GM10248 (cell line): ENCODE measurements around the gene NOTO.

Experiments
- CTCF ChIA-PET: fragments of 300-600 bp; sonication (Branson Sonifier 250); formaldehyde crosslinking; extraction: SDS; loops from one replicate; lab custom pipeline; 2021; ENCODE audit warnings: antibody characterized with exemption; lab: Yijun Ruan, JAX
- POLR2A ChIA-PET: fragments of 350-650 bp; sonication (Branson Sonifier 250); formaldehyde crosslinking; extraction: SDS; loops from one replicate; lab custom pipeline; 2020; ENCODE audit warnings: antibody characterized with exemption; lab: Yijun Ruan, JAX
- DNase-seq: peaks from one replicate; pipeline ENCODE4 v3.0.0; 2012; ENCODE audit errors: extremely low spot score
- CTCF ChIP-seq: IDR thresholded peaks from 2 replicates; pipeline ENCODE4 v1.5.1; 2012; ENCODE audit warnings: mild to moderate bottlenecking, low read depth; ENCODE audit errors: extremely low read depth, missing control alignments, control extremely low read depth

Gene NOTO

GRCh38 chr2:73203055-73203681 is 794 bp downstream of the NOTO start:
- CTCF ChIA-PET, result interaction anchor here (1.0 kb wide), 1 partner anchor 9 kb away, joined by 4 read pairs; no protein-coding TSS in a partner anchor
- DNase-seq, result no peak
- POLR2A ChIA-PET, result no interaction called here
- TF ChIP-seq CTCF, result no peak

- CTCF ChIA-PET, result interaction anchor here (1.2 kb wide), 1 partner anchor 29 kb away, joined by 5 read pairs; no protein-coding TSS in a partner anchor
- POLR2A ChIA-PET, result no interaction called here
- no peak for DNase-seq
- TF ChIP-seq CTCF, result no peak
Observed at GRCh38 chr2:73205611-73206010, 3.2 kb downstream of the NOTO start.

GRCh38 chr2:73208258-73208657 is 5.9 kb downstream of the NOTO start:
- ChIA-PET POLR2A (no interaction called here), CTCF (interaction anchor here (1.1 to 7.6 kb wide), 4 partner anchors 17 to 123 kb away, joined by 3 to 82 read pairs (median 5); no protein-coding TSS in a partner anchor)
- TF ChIP-seq CTCF, result no peak
- no peak for DNase-seq

GRCh38 chr2:73210019-73210418 is 7.6 kb downstream of the NOTO start:
- ChIA-PET POLR2A (interaction anchor here (0.8 kb wide), 1 partner anchor 23 kb away, joined by 3 read pairs; the partner anchor contains the start of gene PRADC1), CTCF (interaction anchor here (0.9 to 7.6 kb wide), 8 partner anchors 9 to 322 kb away, joined by 3 to 89 read pairs (median 4); partner anchors contain the start of genes CCT7, PRADC1 and SFXN5)
- DNase-seq, result no peak
- no peak for TF ChIP-seq CTCF

- DNase-seq, result no peak
- no peak for TF ChIP-seq CTCF
- ChIA-PET POLR2A (interaction anchor here (0.5 to 0.8 kb wide), 2 partner anchors 23 to 31 kb away, joined by 3 to 4 read pairs; partner anchors contain the start of gene PRADC1), CTCF (interaction anchor here (0.9 to 7.6 kb wide), 7 partner anchors 10 to 323 kb away, joined by 3 to 89 read pairs (median 4); partner anchors contain the start of genes CCT7, PRADC1 and SFXN5)
Observed at GRCh38 chr2:73210696-73211095, 8.3 kb downstream of the NOTO start.

- no peak for DNase-seq
- ChIA-PET POLR2A (interaction anchor here (1.1 kb wide), 1 partner anchor 22 kb away, joined by 5 read pairs; the partner anchor contains the start of gene CCT7), CTCF (interaction anchor here (0.7 to 7.6 kb wide), 44 partner anchors 8 to 382 kb away, joined by 3 to 89 read pairs (median 5); partner anchors contain the start of genes CCT7, NOTO, PRADC1 and SFXN5)
- TF ChIP-seq CTCF, result no peak
Observed at GRCh38 chr2:73212098-73212447, 9.7 kb downstream of the NOTO start.
